Osteoblast (primary cell): ENCODE data around the gene PPFIA4. TPM values are rescaled to one million over a fixed set of nuclear protein-coding genes. Genes with fewer than 3 reads are reported as not detected.
A peak's percentile ranks its signal among the peaks of the same experiment; 100 is the strongest.

Source experiments
- DNase-seq: peaks from one replicate; pipeline ENCODE4 v3.0.0; 2011; ENCODE audit warnings: low spot score, mixed read lengths; ENCODE audit not compliant: insufficient read length; ENCODE audit errors: missing footprints
- H2AFZ ChIP-seq: 2 replicates; pipeline ENCODE4 v1.6.0; 2011; ENCODE audit warnings: mild to moderate bottlenecking, low read length
- H3K27ac ChIP-seq: 2 replicates; pipeline ENCODE4 v1.5.1; 2011; ENCODE audit warnings: mild to moderate bottlenecking, low read depth, low read length, moderate library complexity
- H3K27me3 ChIP-seq: 2 replicates; pipeline ENCODE4 v1.6.0; 2012; ENCODE audit warnings: mild to moderate bottlenecking, control low read depth, inconsistent platforms, low read length, moderate library complexity; ENCODE audit not compliant: insufficient read depth
- H3K36me3 ChIP-seq: 2 replicates; pipeline ENCODE4 v1.5.1; 2011; ENCODE audit warnings: mild to moderate bottlenecking, low read length, control low read depth, moderate library complexity; ENCODE audit not compliant: insufficient read depth
- H3K4me1 ChIP-seq: 2 replicates; pipeline ENCODE4 v1.5.1; 2011; ENCODE audit warnings: mild to moderate bottlenecking, low read length, control low read depth, moderate library complexity; ENCODE audit not compliant: insufficient read depth
- H3K4me2 ChIP-seq: 2 replicates; pipeline ENCODE4 v1.6.0; 2011; ENCODE audit warnings: mild to moderate bottlenecking, low read length; ENCODE audit not compliant: insufficient read depth
- H3K4me3 ChIP-seq: fragments of 200-600 bp; sonication (generic); 3 replicates; pipeline ENCODE4 v1.5.1; 2012; ENCODE audit warnings: mild to moderate bottlenecking, low read length, inconsistent platforms; ENCODE audit not compliant: insufficient read depth
- H3K79me2 ChIP-seq: 2 replicates; pipeline ENCODE4 v1.6.0; 2012; ENCODE audit warnings: mild to moderate bottlenecking, low read length, control low read depth, inconsistent platforms; ENCODE audit not compliant: insufficient read depth
- H3K9me3 ChIP-seq: 2 replicates; pipeline ENCODE4 v1.5.1; 2011; ENCODE audit warnings: low read depth, low read length, control low read depth
- H4K20me1 ChIP-seq: 2 replicates; pipeline ENCODE4 v1.6.0; 2012; ENCODE audit warnings: mild to moderate bottlenecking, low read length, control low read depth; ENCODE audit not compliant: insufficient read depth
- CTCF ChIP-seq: IDR thresholded peaks from 2 replicates; pipeline ENCODE4 v1.5.1; 2011; ENCODE audit warnings: mild to moderate bottlenecking, low read depth, low read length, moderate library complexity; ENCODE audit errors: extremely low read depth
- total RNA-seq: library from RNA; depleted of rRNA; stranded (reverse); fragments of >200 nt; gene quantifications from 2 replicates; pipeline ENCODE4 v1.2.3, GENCODE V29; 2012

PPFIA4 gene
- total RNA-seq, 1 donor, result 10.9 TPM

GRCh38 chr1:203065986-203066385, 39.7 kb downstream of the PPFIA4 start:
- H3K9me3 ChIP-seq, result no peaks in the 10 kb centered on the region
- H3K4me1 ChIP-seq, result no peaks in the 10 kb centered on the region
- H2AFZ ChIP-seq, result no peak overlapping the region
- no peaks in the 10 kb centered on the region for H3K36me3 ChIP-seq
- H3K27me3 ChIP-seq, result peaks cover 13% of the 10 kb centered on the region
- no peaks in the 10 kb centered on the region for H4K20me1 ChIP-seq
- no peaks in the 10 kb centered on the region for H3K79me2 ChIP-seq
- no peak overlapping the region for H3K4me3 ChIP-seq
- TF ChIP-seq CTCF, result no peak
- H3K27ac ChIP-seq, result no peak overlapping the region
- no peak overlapping the region for H3K4me2 ChIP-seq
- no peak for DNase-seq

GRCh38 chr1:203066965-203067364, 40.7 kb downstream of the PPFIA4 start:
- Histone ChIP-seq H2AFZ (no peak overlapping the region), H3K79me2 (no peaks in the 10 kb centered on the region), H3K27ac (no peak overlapping the region), H4K20me1 (no peaks in the 10 kb centered on the region), H3K4me2 (no peak overlapping the region), H3K9me3 (no peaks in the 10 kb centered on the region), H3K36me3 (no peaks in the 10 kb centered on the region), H3K4me3 (no peak overlapping the region), H3K4me1 (no peaks in the 10 kb centered on the region), H3K27me3 (peaks cover 13% of the 10 kb centered on the region)
- no peak for DNase-seq
- no peak for TF ChIP-seq CTCF

GRCh38 chr1:203069030-203069747, 42.9 kb downstream of the PPFIA4 start:
- Histone ChIP-seq H3K27me3 (peaks cover 8% of the 10 kb centered on the region), H3K79me2 (no peaks in the 10 kb centered on the region), H2AFZ (no peak overlapping the region), H3K36me3 (no peaks in the 10 kb centered on the region), H3K4me3 (no peak overlapping the region), H3K4me2 (no peak overlapping the region), H4K20me1 (no peaks in the 10 kb centered on the region), H3K27ac (no peak overlapping the region), H3K9me3 (no peaks in the 10 kb centered on the region), H3K4me1 (no peaks in the 10 kb centered on the region)
- no peak for TF ChIP-seq CTCF
- peak; percentile 85 for DNase-seq

- peak; percentile 64 for DNase-seq
- no peak overlapping the region for H3K4me3 ChIP-seq
- TF ChIP-seq CTCF, result no peak
These were observed 45.8 kb downstream of the PPFIA4 start for GRCh38 chr1:203072002-203072602.

More at GRCh38 chr1:203072002-203072602, 45.8 kb downstream of the PPFIA4 start:
- Histone ChIP-seq H3K36me3 (no peaks in the 10 kb centered on the region), H3K79me2 (no peaks in the 10 kb centered on the region), H3K27ac (no peak overlapping the region), H4K20me1 (no peaks in the 10 kb centered on the region), H3K27me3 (no peaks in the 10 kb centered on the region), H3K4me1 (no peaks in the 10 kb centered on the region), H3K4me2 (no peak overlapping the region), H3K9me3 (no peaks in the 10 kb centered on the region), H2AFZ (no peak overlapping the region)
